ENCODE data around the gene NACC1.

DNA sequence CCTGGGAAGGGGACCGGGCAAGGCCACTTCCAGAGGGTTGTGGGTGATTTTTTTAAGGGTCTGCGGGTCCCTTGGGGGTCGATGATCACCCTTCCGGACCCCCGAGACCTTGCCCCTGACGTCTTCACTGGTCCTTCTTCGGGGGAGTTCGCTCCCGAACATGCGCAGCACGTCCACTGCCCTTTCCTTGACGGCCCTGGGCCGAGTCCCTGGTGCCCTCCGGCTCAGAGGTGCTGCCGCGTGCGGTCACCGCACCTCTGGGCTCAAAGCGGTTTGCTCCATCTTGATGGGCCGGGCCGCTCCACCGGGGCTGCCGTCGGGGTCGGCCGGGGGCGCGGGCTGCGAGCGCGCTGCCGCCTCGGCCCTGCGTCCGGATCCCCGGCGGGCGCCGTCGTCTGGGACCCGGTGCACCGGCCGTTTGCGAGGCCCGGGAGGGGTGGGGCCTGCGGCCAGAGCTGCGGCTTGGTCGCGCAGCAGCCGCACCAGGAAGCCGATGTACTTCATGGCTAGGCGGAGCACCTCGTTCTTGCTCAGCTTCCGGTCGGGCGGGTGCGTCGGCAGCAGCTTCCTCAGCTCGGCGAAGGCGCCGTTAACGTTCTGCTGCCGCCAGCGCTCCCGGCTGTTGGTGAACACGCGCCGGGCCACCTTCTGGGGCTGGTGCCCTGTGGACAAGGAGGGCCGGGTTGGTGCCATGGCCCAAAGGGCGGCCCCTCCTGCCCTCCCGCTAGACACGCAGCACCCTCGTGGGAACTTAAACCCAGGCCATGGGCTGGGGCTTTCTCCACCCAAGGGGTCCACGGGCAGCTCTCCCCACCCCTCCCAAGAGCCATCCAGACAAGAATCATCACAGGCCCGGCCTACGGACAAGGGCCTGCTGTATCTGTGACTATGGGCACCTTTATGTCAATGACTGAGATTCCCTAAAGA is 18.7 kb upstream of the NACC1 start:
- TF ChIP-seq GATA2 (IDR thresholded peaks at IDR 0.05; ENCODE audit: insufficient read depth, insufficient read length, low read depth, low read length) = no peak
- TF ChIP-seq, protein P1, sequence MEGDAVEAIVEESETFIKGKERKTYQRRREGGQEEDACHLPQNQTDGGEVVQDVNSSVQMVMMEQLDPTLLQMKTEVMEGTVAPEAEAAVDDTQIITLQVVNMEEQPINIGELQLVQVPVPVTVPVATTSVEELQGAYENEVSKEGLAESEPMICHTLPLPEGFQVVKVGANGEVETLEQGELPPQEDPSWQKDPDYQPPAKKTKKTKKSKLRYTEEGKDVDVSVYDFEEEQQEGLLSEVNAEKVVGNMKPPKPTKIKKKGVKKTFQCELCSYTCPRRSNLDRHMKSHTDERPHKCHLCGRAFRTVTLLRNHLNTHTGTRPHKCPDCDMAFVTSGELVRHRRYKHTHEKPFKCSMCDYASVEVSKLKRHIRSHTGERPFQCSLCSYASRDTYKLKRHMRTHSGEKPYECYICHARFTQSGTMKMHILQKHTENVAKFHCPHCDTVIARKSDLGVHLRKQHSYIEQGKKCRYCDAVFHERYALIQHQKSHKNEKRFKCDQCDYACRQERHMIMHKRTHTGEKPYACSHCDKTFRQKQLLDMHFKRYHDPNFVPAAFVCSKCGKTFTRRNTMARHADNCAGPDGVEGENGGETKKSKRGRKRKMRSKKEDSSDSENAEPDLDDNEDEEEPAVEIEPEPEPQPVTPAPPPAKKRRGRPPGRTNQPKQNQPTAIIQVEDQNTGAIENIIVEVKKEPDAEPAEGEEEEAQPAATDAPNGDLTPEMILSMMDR (IDR thresholded peaks at IDR 0.05; ENCODE audit: extremely low read depth in 1 of 2, insufficient read depth in 1 of 2, low read depth in 1 of 2, low read length in 2 of 2) = no peak
